Upper lobe of left lung (tissue), 6 donors: ENCODE measurements around the gene MRPL24. TPM values are rescaled to one million over a fixed set of nuclear protein-coding genes. Genes with fewer than 3 reads are reported as not detected.

ENCODE experiments used
- ATAC-seq, 2 donors: fragments of 200-7000 bp; cut with Tn5 transposase; one replicate each; pipeline ENCODE4 v1.9.1; 2022; ENCODE audit warnings: mild to moderate bottlenecking in 2 of 2, moderate library complexity in 2 of 2; ENCODE audit not compliant: low FRiP score in 2 of 2
- DNase-seq, 2 donors: peaks; one replicate each; pipeline ENCODE4 v3.0.0-alpha.2; 2019 to 2020
- H3K27ac ChIP-seq, 4 donors: fragments of 200-600 bp; sonication (generic); one replicate each; pipeline ENCODE4 v1.5.1; 2016 to 2019
- H3K27me3 ChIP-seq, 4 donors: fragments of 200-600 bp; sonication (generic); one replicate each; pipeline ENCODE4 v1.5.1; 2017 to 2019
- H3K36me3 ChIP-seq, 4 donors: fragments of 200-600 bp; sonication (generic); one replicate each; pipeline ENCODE4 v1.5.1; 2016 to 2019
- H3K4me1 ChIP-seq, 4 donors: fragments of 200-600 bp; sonication (generic); one replicate each; pipeline ENCODE4 v1.5.1; 2018 to 2019
- H3K4me3 ChIP-seq, 4 donors: fragments of 200-600 bp; sonication (generic); one replicate each; pipeline ENCODE4 v1.5.1; 2017 to 2019; ENCODE audit warnings: mild to moderate bottlenecking in 2 of 4, moderate library complexity in 1 of 4
- H3K9me3 ChIP-seq, 4 donors: fragments of 200-600 bp; sonication (generic); one replicate each; pipeline ENCODE4 v1.5.1; 2018 to 2019
- EP300 ChIP-seq, 4 donors: sonication (generic); formaldehyde crosslinking; IDR thresholded peaks; one replicate each; pipeline ENCODE4 v1.5.1; 2017; ENCODE audit warnings: antibody characterized with exemption in 4 of 4, control low read depth in 2 of 4
- POLR2A ChIP-seq, 4 donors: fragments of 450-650 bp; IDR thresholded peaks; one replicate each; pipeline ENCODE4 v1.5.1; 2016 to 2017; ENCODE audit warnings: antibody characterized with exemption in 4 of 4, mild to moderate bottlenecking in 2 of 4
- POLR2AphosphoS5 ChIP-seq, 2 donors: sonication (generic); formaldehyde crosslinking; IDR thresholded peaks; one replicate each; pipeline ENCODE4 v1.5.1; 2017; ENCODE audit warnings: antibody characterized with exemption in 2 of 2
- WGBS, 2 donors: methylation state at CpG; one replicate each; pipeline ENCODE4 v1.1.5; 2017 to 2018; 5-methylcytosine and 5-hydroxymethylcytosine counted together
- total RNA-seq, 6 donors: library from RNA; depleted of rRNA in 4 of 6; stranded (reverse); fragments of >200 nt in 4 of 6; gene quantifications; one replicate each; pipeline versions ENCODE4 v1.1.0 to v1.2.1, GENCODE V29; 2016 to 2021
- TF ChIP-seq, protein P1 (sequence below), 6 experiments: fragments of 450-650 bp in 4 of 6; fragments of 200-600 bp in 2 of 6; sonication (generic) in 2 of 6; IDR thresholded peaks; one replicate each; pipeline ENCODE4 v1.5.1; 2016 to 2019; ENCODE audit warnings: antibody characterized with exemption in 6 of 6
- donor health status: DM: no; HTN: no; CAD: no; lungs with moderate emphysema.
- donor health status: DM: no; HTN: yes; CAD: no; lungs with severe emphysema.

Gene MRPL24
- total RNA-seq, 6 donors from 2014 or later = 19.6 to 52.5 (median 40.8) TPM

DNA sequence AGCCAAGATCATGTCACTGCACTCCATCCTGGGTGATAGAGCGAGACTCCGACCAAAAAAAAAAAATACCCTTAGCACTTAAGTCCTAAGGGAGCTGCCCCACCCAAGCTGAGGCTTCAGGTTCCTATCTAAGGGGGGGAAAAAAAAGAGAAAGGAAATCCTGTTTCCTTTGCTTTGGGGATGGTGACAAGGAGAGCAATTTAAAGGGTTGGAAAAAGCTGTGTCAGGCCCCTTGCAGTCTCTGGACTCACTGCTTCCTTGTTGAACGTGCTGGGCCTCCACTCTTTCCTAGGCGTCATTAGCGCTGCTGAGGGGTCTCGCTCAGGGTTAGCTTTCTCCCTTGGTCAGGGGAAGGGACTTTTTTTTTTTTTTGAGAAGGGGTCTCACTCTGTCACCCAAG lies 44.6 kb upstream of the MRPL24 start:
- peaks cover 14 to 81% (median 41%) of the 10 kb centered on the region in 4 donors for H3K36me3 ChIP-seq
- no peak for ATAC-seq

DNA sequence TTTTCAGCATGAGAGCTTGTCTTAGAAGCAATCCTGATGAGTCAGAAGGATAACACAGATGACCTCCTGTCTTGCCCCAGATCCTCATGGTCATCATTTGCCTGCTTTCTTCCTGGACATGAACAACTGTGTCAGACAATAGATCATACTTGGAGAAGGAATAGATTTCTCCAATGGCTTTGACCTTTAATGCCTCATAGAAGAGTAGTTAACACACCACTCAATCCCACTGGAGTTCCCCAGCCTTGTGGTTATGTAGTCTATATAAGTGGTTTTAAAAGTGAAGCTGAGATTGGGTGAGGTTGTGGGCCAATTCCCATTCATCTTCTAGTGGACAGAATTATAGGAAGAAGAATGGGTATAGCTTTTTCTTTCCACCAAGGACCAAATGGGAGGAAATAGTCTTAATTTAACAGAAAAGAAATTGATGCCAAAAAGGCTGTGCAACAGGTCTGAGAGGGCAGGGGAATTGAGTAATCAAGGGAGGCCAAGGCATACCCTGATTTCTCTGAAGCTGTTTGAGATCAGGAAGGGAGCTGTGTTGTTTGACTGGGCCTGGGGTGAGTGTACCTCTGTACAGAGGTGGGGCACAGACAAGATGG lies 40.8 kb upstream of the MRPL24 start:
- H3K27me3 ChIP-seq = no peaks in the 10 kb centered on the region
- DNase-seq = no peak
- H3K4me3 ChIP-seq = no peak overlapping the region
- peaks cover 12 to 24% (median 14%) of the 10 kb centered on the region in 4 donors for H3K4me1 ChIP-seq
- peaks cover 6 to 53% (median 25%) of the 10 kb centered on the region in 4 donors for H3K36me3 ChIP-seq
- no peaks in the 10 kb centered on the region for H3K9me3 ChIP-seq
- no peak overlapping the region for H3K27ac ChIP-seq
- peak; percentile 40 to 78 for ATAC-seq
- TF ChIP-seq EP300 (IDR thresholded peaks at IDR 0.05) (no peak), POLR2A (IDR thresholded peaks at IDR 0.05) (no peak), POLR2AphosphoS5 (IDR thresholded peaks at IDR 0.05) (no peak)
- TF ChIP-seq, protein P1, sequence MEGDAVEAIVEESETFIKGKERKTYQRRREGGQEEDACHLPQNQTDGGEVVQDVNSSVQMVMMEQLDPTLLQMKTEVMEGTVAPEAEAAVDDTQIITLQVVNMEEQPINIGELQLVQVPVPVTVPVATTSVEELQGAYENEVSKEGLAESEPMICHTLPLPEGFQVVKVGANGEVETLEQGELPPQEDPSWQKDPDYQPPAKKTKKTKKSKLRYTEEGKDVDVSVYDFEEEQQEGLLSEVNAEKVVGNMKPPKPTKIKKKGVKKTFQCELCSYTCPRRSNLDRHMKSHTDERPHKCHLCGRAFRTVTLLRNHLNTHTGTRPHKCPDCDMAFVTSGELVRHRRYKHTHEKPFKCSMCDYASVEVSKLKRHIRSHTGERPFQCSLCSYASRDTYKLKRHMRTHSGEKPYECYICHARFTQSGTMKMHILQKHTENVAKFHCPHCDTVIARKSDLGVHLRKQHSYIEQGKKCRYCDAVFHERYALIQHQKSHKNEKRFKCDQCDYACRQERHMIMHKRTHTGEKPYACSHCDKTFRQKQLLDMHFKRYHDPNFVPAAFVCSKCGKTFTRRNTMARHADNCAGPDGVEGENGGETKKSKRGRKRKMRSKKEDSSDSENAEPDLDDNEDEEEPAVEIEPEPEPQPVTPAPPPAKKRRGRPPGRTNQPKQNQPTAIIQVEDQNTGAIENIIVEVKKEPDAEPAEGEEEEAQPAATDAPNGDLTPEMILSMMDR (IDR thresholded peaks at IDR 0.05) = no peak

More for the DNA sequence above, 44.6 kb upstream of the MRPL24 start:
- H3K9me3 ChIP-seq = no peaks in the 10 kb centered on the region
- H3K27me3 ChIP-seq = no peaks in the 10 kb centered on the region
- 84 to 87% methylated on average over 6 of the region's 6 CpGs for WGBS, 2 donors
- TF ChIP-seq EP300 (IDR thresholded peaks at IDR 0.05) (no peak), POLR2A (IDR thresholded peaks at IDR 0.05) (no peak), POLR2AphosphoS5 (IDR thresholded peaks at IDR 0.05) (no peak)
- TF ChIP-seq, protein P1 (IDR thresholded peaks at IDR 0.05) = no peak
- H3K27ac ChIP-seq = no peak overlapping the region
- H3K4me3 ChIP-seq = no peak overlapping the region
- peaks cover 8 to 12% (median 9%) of the 10 kb centered on the region in 4 donors for H3K4me1 ChIP-seq
- no peak for DNase-seq

DNA sequence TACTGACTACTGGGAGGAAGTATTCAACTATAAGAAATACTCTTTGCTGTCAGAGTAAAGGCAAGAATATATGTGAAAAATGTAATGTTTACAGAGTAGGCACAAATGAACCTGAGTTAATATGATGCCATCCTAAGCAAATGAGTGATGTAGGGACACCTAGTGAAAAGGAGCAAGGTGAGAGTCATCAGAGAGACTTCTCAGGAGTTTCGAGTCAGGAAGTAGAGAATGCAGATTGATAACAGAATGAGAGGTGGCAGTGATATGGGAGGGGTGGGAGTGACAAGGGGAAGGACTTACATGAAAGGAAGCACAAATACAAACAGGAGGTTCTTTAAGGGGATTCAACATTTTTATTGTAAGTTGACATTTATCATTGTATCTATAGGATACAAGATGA lies 36.7 kb upstream of the MRPL24 start:
- TF ChIP-seq, protein P1 (IDR thresholded peaks at IDR 0.05) = no peak
- no peak for TF ChIP-seq EP300 (IDR thresholded peaks at IDR 0.05)
- TF ChIP-seq POLR2AphosphoS5 (IDR thresholded peaks at IDR 0.05) = no peak
- TF ChIP-seq POLR2A (IDR thresholded peaks at IDR 0.05) = no peak
- no peaks in the 10 kb centered on the region for H3K27me3 ChIP-seq
- no peak overlapping the region for H3K4me3 ChIP-seq
- ATAC-seq (no peak), DNase-seq (no peak)
- peaks cover 0 to 18% (median 2%) of the 10 kb centered on the region in 4 donors for H3K36me3 ChIP-seq
- no peaks in the 10 kb centered on the region for H3K9me3 ChIP-seq
- peaks cover 17 to 34% (median 24%) of the 10 kb centered on the region in 4 donors for H3K4me1 ChIP-seq
- 27 to 28% methylated on average over 1 of the region's 1 CpG for WGBS, 2 donors
- peak overlapping the region in 1 of 4 donors; percentile 6 for H3K27ac ChIP-seq

DNA sequence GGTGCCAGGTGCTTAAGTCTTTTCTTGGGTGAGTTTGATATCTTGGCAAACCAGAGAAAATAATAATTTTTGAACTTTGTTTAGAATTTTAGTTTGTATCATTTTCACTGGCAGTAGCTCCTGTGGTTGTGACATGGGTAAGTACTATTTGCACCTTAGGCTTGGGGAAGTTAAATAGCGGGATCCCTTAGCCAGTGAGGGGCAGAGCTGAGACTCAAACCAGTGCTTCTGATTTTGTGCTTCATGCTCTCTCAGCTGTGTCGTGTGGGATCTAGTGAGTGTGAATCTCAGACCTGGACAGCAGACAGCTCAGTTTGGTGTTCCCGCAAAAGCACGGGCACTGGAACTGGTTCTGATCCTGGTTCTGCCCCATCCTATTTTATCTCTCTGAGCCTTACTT lies 36.1 kb upstream of the MRPL24 start:
- DNase-seq (no peak), ATAC-seq (no peak)
- H3K27me3 ChIP-seq = no peaks in the 10 kb centered on the region
- peaks cover 0 to 15% (median 0%) of the 10 kb centered on the region in 4 donors for H3K36me3 ChIP-seq
- peaks cover 16 to 31% (median 24%) of the 10 kb centered on the region in 4 donors for H3K4me1 ChIP-seq
- WGBS, 2 donors = 63 to 75% methylated on average over 4 of the region's 4 CpGs
- peak overlapping the region in 1 of 4 donors; percentile 6 for H3K27ac ChIP-seq
- no peaks in the 10 kb centered on the region for H3K9me3 ChIP-seq
- no peak overlapping the region for H3K4me3 ChIP-seq
- no peak for TF ChIP-seq POLR2AphosphoS5 (IDR thresholded peaks at IDR 0.05)
- TF ChIP-seq EP300 (IDR thresholded peaks at IDR 0.05) = no peak
- TF ChIP-seq POLR2A (IDR thresholded peaks at IDR 0.05) = no peak
- TF ChIP-seq, protein P1 (IDR thresholded peaks at IDR 0.05) = no peak

DNA sequence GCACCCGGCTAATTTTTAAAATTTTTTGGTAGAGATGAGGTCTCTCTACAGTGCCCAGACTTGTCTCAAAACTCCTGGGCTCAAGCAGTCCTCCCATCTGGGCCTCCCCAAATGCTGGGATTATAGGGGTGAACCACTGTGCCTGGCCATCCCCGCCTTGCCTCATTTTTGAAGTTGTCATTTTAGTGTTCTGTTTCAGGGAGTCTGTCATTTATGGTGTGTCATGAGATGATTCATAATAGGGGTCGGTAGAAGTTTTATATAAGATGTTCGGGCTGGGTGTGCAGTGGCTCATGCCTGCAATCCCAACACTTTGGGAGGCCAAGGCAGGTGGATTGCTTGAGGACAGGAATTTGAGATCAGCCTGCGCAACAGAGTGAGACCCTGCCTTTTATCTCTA lies 34.9 kb upstream of the MRPL24 start:
- H3K27ac ChIP-seq = no peak overlapping the region
- no peaks in the 10 kb centered on the region for H3K27me3 ChIP-seq
- no peak for DNase-seq
- H3K4me1 ChIP-seq = peaks cover 13 to 34% (median 26%) of the 10 kb centered on the region in 4 donors
- TF ChIP-seq, protein P1 (IDR thresholded peaks at IDR 0.05) = no peak
- no peak for TF ChIP-seq POLR2A (IDR thresholded peaks at IDR 0.05)
- no peak for TF ChIP-seq POLR2AphosphoS5 (IDR thresholded peaks at IDR 0.05)
- no peak for TF ChIP-seq EP300 (IDR thresholded peaks at IDR 0.05)
- peaks cover 0 to 17% (median 0%) of the 10 kb centered on the region in 4 donors for H3K36me3 ChIP-seq
- H3K9me3 ChIP-seq = no peaks in the 10 kb centered on the region
- no peak for ATAC-seq
- H3K4me3 ChIP-seq = no peak overlapping the region
- WGBS, 2 donors = 86 to 88% methylated on average over 5 of the region's 5 CpGs
